H1 (cell line): ENCODE results near the gene AHNAK2. TPM values are rescaled to one million over a fixed set of nuclear protein-coding genes. Genes with fewer than 3 reads are reported as not detected.
A peak's percentile ranks its signal among the peaks of the same experiment; 100 is the strongest.

Experiments used
- CTCF ChIA-PET: fragments of 300-600 bp; sonication (Branson Sonifier 250); formaldehyde crosslinking; loops from one replicate; lab custom pipeline; 2021; ENCODE audit not compliant: partially characterized antibody; lab: Charles Lee
- POLR2A ChIA-PET: fragments of 300-600 bp; sonication (Branson Sonifier 250); formaldehyde crosslinking; loops from one replicate; lab custom pipeline; 2021; ENCODE audit warnings: inconsistent platforms; ENCODE audit not compliant: partially characterized antibody; lab: Charles Lee
- DNase-seq, 2 experiments: peaks; one replicate each; pipeline versions ENCODE4 v3.0.0 to v3.0.0-alpha.2; 2010 to 2022; ENCODE audit warnings: low spot score in 2 of 2, low read depth in 1 of 2, mixed read lengths in 1 of 2
- FAIRE-seq: peaks from 2 replicates; lab custom pipeline; 2011; peaks lifted over from hg19 to GRCh38; lab: Jason Lieb, UNC
- H2AFZ ChIP-seq: 2 replicates; pipeline ENCODE4 v1.8.1; 2012; ENCODE audit warnings: low read length, inconsistent platforms
- H2AK5ac ChIP-seq: 2 replicates; pipeline ENCODE4 v1.6.1; 2013; ENCODE audit warnings: low read depth, low read length
- H2BK120ac ChIP-seq: replicated peaks from 2 replicates; pipeline ENCODE3; 2013; ENCODE audit warnings: low read depth, low read length, inconsistent platforms
- H2BK12ac ChIP-seq: 2 replicates; pipeline ENCODE4 v1.6.1; 2013; ENCODE audit warnings: low read depth, low read length
- H2BK15ac ChIP-seq: 2 replicates; pipeline ENCODE4 v1.6.1; 2013; ENCODE audit warnings: low read length
- H2BK20ac ChIP-seq: 2 replicates; pipeline ENCODE4 v1.6.1; 2013; ENCODE audit warnings: low read length
- H2BK5ac ChIP-seq: 2 replicates; pipeline ENCODE4 v1.6.1; 2013; ENCODE audit warnings: low read depth, low read length
- H3K14ac ChIP-seq: 2 replicates; pipeline ENCODE4 v1.6.1; 2013; ENCODE audit warnings: inconsistent platforms; ENCODE audit not compliant: insufficient read length
- H3K18ac ChIP-seq: 2 replicates; pipeline ENCODE4 v1.6.1; 2013; ENCODE audit warnings: low read length; ENCODE audit errors: extremely low read depth
- H3K23ac ChIP-seq: 2 replicates; pipeline ENCODE4 v1.6.1; 2013; ENCODE audit warnings: inconsistent platforms; ENCODE audit not compliant: insufficient read length
- H3K23me2 ChIP-seq: 2 replicates; pipeline ENCODE4 v1.6.1; 2013; ENCODE audit warnings: low read depth, low read length
- H3K27ac ChIP-seq: 2 replicates; pipeline ENCODE4 v1.6.1; 2011; ENCODE audit warnings: low read depth, low read length, inconsistent platforms
- H3K27me3 ChIP-seq, 4 experiments: replicated peaks in 1 of 4; 1 replicate in 1 of 4; 2 replicates in 3 of 4; pipeline versions ENCODE4 v1.6.1 to v1.8.1; 2011 to 2013; ENCODE audit warnings: low read length in 3 of 4, mild to moderate bottlenecking in 3 of 4, inconsistent platforms in 2 of 4, mixed read lengths in 2 of 4, moderate library complexity in 1 of 4; ENCODE audit not compliant: control insufficient read depth in 3 of 4, insufficient read depth in 3 of 4; ENCODE audit errors: extremely low read depth in 1 of 4
- H3K36me3 ChIP-seq, 4 experiments: 2 replicates each; pipeline versions ENCODE4 v1.6.1 to v1.8.1; 2011 to 2013; ENCODE audit warnings: mild to moderate bottlenecking in 4 of 4, low read length in 3 of 4, moderate library complexity in 2 of 4, control low read depth in 1 of 4, inconsistent platforms in 1 of 4; ENCODE audit not compliant: insufficient read depth in 4 of 4, control insufficient read depth in 2 of 4
- H3K4ac ChIP-seq: replicated peaks from 2 replicates; pipeline ENCODE3; 2013; ENCODE audit warnings: low read length, low read depth, mixed read lengths, inconsistent platforms; ENCODE audit not compliant: insufficient read length
- H3K4me1 ChIP-seq, 4 experiments: replicated peaks in 1 of 4; 1 replicate in 1 of 4; 2 replicates in 3 of 4; pipeline versions ENCODE4 v1.6.1 to v1.8.1; 2011 to 2013; ENCODE audit warnings: low read length in 3 of 4, inconsistent platforms in 2 of 4, mixed read lengths in 1 of 4; ENCODE audit not compliant: insufficient read depth in 4 of 4, control insufficient read depth in 3 of 4
- H3K4me2 ChIP-seq, 2 experiments: 2 replicates each; pipeline versions ENCODE4 v1.6.1 to v1.8.1; 2011 to 2013; ENCODE audit warnings: low read depth in 2 of 2, low read length in 2 of 2, control low read depth in 1 of 2, inconsistent platforms in 1 of 2, mild to moderate bottlenecking in 1 of 2; ENCODE audit not compliant: insufficient read depth in 1 of 2
- H3K4me3 ChIP-seq, 4 experiments: fragments of 200-600, 300-600 bp in 1 of 4; sonication (generic), shearing (Covaris generic), sonication (Bioruptor Twin) in 1 of 4; 2 replicates each; pipeline versions ENCODE4 v1.5.1 to v1.8.1; 2011 to 2016; ENCODE audit warnings: low read length in 4 of 4, low read depth in 3 of 4, control low read depth in 2 of 4, inconsistent platforms in 2 of 4, mild to moderate bottlenecking in 2 of 4, mixed read lengths in 1 of 4, moderate library complexity in 1 of 4; ENCODE audit not compliant: insufficient read depth in 2 of 4; ENCODE audit errors: extremely low read depth in 1 of 4
- H3K56ac ChIP-seq: replicated peaks from 2 replicates; pipeline ENCODE3; 2013; ENCODE audit warnings: low read depth, mild to moderate bottlenecking, mixed read lengths, low read length, inconsistent platforms; ENCODE audit not compliant: insufficient read length
- H3K79me1 ChIP-seq: 2 replicates; pipeline ENCODE4 v1.6.1; 2013; ENCODE audit warnings: low read depth, low read length, control low read depth
- H3K79me2 ChIP-seq, 2 experiments: 2 replicates each; pipeline versions ENCODE4 v1.6.1 to v1.8.1; 2012 to 2013; ENCODE audit warnings: low read length in 2 of 2, mild to moderate bottlenecking in 2 of 2, inconsistent platforms in 1 of 2; ENCODE audit not compliant: insufficient read depth in 2 of 2, control insufficient read depth in 1 of 2
- H3K9ac ChIP-seq, 4 experiments: replicated peaks in 1 of 4; 1 replicate in 1 of 4; 2 replicates in 3 of 4; pipeline versions ENCODE4 v1.6.1 to v1.8.1; 2011 to 2013; ENCODE audit warnings: low read depth in 3 of 4, low read length in 3 of 4, control low read depth in 2 of 4, mild to moderate bottlenecking in 2 of 4, moderate library complexity in 2 of 4, inconsistent platforms in 1 of 4; ENCODE audit errors: extremely low read depth in 1 of 4
- H3K9me3 ChIP-seq, 2 experiments: 2 replicates each; pipeline versions ENCODE4 v1.6.1 to v1.8.1; 2012 to 2013; ENCODE audit warnings: mild to moderate bottlenecking in 2 of 2, moderate library complexity in 2 of 2, control low read depth in 1 of 2, inconsistent platforms in 1 of 2, low read depth in 1 of 2, low read length in 1 of 2, mixed read lengths in 1 of 2; ENCODE audit not compliant: insufficient read depth in 2 of 2
- H4K20me1 ChIP-seq, 2 experiments: replicated peaks in 1 of 2; 2 replicates each; pipeline versions ENCODE3 to v1.8.1; 2011 to 2013; ENCODE audit warnings: inconsistent platforms in 2 of 2, low read length in 2 of 2, mild to moderate bottlenecking in 1 of 2; ENCODE audit not compliant: insufficient read depth in 2 of 2, control insufficient read depth in 1 of 2
- H4K5ac ChIP-seq: 2 replicates; pipeline ENCODE4 v1.6.1; 2013; ENCODE audit warnings: low read length, low read depth, mixed read lengths, inconsistent platforms; ENCODE audit not compliant: insufficient read length
- H4K8ac ChIP-seq: 2 replicates; pipeline ENCODE4 v1.8.0; 2013; ENCODE audit warnings: mild to moderate bottlenecking, moderate library complexity, low read length, inconsistent platforms; ENCODE audit not compliant: insufficient read depth; ENCODE audit errors: extremely low read depth
- H4K91ac ChIP-seq: replicated peaks from 2 replicates; pipeline ENCODE3; 2013; ENCODE audit warnings: low read length, mixed read lengths, inconsistent platforms; ENCODE audit not compliant: insufficient read length
- CBX5 ChIP-seq: fragments of 300-800, 300-1000 bp; sonication (generic); IDR thresholded peaks from 2 replicates; pipeline ENCODE4 v1.7.1; 2016; ENCODE audit warnings: antibody characterized with exemption, low read length, low read depth
- CHD1 ChIP-seq: IDR thresholded peaks from 2 replicates; pipeline ENCODE4 v1.6.1; 2012; ENCODE audit warnings: low read depth, low read length, improper control_type of control experiment
- HDAC2 ChIP-seq, 2 experiments: fragments of 300-600 bp in 1 of 2; sonication (generic) in 1 of 2; IDR thresholded peaks; 2 replicates each; pipeline ENCODE4 v1.6.1; 2011 to 2012; ENCODE audit warnings: low read depth in 2 of 2, low read length in 2 of 2, mild to moderate bottlenecking in 2 of 2, moderate library complexity in 2 of 2, borderline replicate concordance in 1 of 2, inconsistent platforms in 1 of 2
- KDM4A ChIP-seq: IDR thresholded peaks from one replicate; pipeline ENCODE4 v1.7.1; 2012; ENCODE audit warnings: low read depth, mild to moderate bottlenecking, moderate library complexity, low read length, inconsistent platforms; ENCODE audit not compliant: severe bottlenecking
- RXRA ChIP-seq: IDR thresholded peaks from 2 replicates; pipeline ENCODE4 v1.6.1; 2011; ENCODE audit warnings: low read depth, mild to moderate bottlenecking, low read length, moderate library complexity; ENCODE audit not compliant: insufficient read depth
- SIX5 ChIP-seq: IDR thresholded peaks from 2 replicates; pipeline ENCODE4 v1.6.1; 2011; ENCODE audit warnings: mild to moderate bottlenecking, low read depth, low read length
- SP1 ChIP-seq: IDR thresholded peaks from 2 replicates; pipeline ENCODE4 v1.6.1; 2011; ENCODE audit warnings: low read depth, low read length
- TAF1 ChIP-seq: IDR thresholded peaks from 2 replicates; pipeline ENCODE4 v1.6.1; 2011; ENCODE audit warnings: mild to moderate bottlenecking, low read depth, low read length
- WGBS, 2 experiments: shearing (Covaris generic) in 1 of 2; methylation state at CpG; one replicate each; pipeline versions ENCODE4 v1.1.6 to v1.1.7; 2013 to 2015; ENCODE audit warnings: low lambda C conversion rate in 2 of 2, mixed read lengths in 2 of 2, inconsistent platforms in 1 of 2, low coverage in 1 of 2, missing lambda C conversion rate in 1 of 2; ENCODE audit not compliant: insufficient replicate concordance in 2 of 2, insufficient coverage in 1 of 2, insufficient read length in 1 of 2; ENCODE audit errors: extremely low coverage in 1 of 2, missing lambda C conversion rate in 1 of 2; 5-methylcytosine and 5-hydroxymethylcytosine counted together
- long read RNA-seq, 2 experiments: library from RNA in 1 of 2; library from capped mRNA in 1 of 2; stranded (forward); transcript quantifications; one replicate each; pipeline ENCODE4 v2.0.0, GENCODE V29; 2021; ENCODE audit warnings: inconsistent platforms in 1 of 2
- polyA minus RNA-seq, 3 experiments: library from RNA; depleted of rRNA, polyadenylated mRNA; stranded (reverse); fragments of >200 nt; gene quantifications; 1 replicate in 2 of 3; 2 replicates in 1 of 3; pipeline ENCODE4 v1.2.3, GENCODE V29; 2011
- polyA plus RNA-seq, 7 experiments: library from polyadenylated mRNA; depleted of rRNA in 3 of 7; stranded (reverse) in 5 of 7; unstranded in 2 of 7; fragments of >200 nt in 5 of 7; fragments of 200-250 nt in 2 of 7; gene quantifications; 1 replicate in 5 of 7; 2 replicates in 1 of 7; 4 replicates in 1 of 7; pipeline versions ENCODE4 v1.2.1 to v1.2.3, GENCODE V29; 2011 to 2013; ENCODE audit warnings: missing spikeins in 2 of 7, mixed read lengths in 2 of 7
- total RNA-seq: library from RNA; stranded (reverse); fragmentation: NEBNext Ultra II Directional; extraction: Animal tissue kit (Norgen Biotek cat#: 25700); gene quantifications from 2 replicates; pipeline ENCODE4 v1.2.1, GENCODE V29; 2021

The AHNAK2 gene
- total RNA-seq (1.5 and 2.0 TPM in 2 replicates), polyA plus RNA-seq (2011; rRNA removed) (0.64 and 0.95 TPM in 2 replicates), polyA minus RNA-seq (2011; rRNA and poly(A)+ RNA removed) (3.2 and 4.3 TPM in 2 replicates)
- 0.67 TPM for polyA plus RNA-seq (2011; cell fraction: cytosol; rRNA removed)
- polyA plus RNA-seq (2011; cell fraction: nucleus; rRNA removed) = 4.3 TPM
- polyA plus RNA-seq (2012, experiment 1 of 2) = 1.2 to 2.0 TPM (median 1.7 TPM) in 4 replicates
- 0.55 TPM for polyA plus RNA-seq (2012, experiment 2 of 2)
- 0.99 TPM for polyA plus RNA-seq (2013, experiment 1 of 2)
- polyA plus RNA-seq (2013, experiment 2 of 2) = 0.96 TPM
- 2.9 TPM for polyA minus RNA-seq (2011; cell fraction: cytosol; rRNA and poly(A)+ RNA removed)
- polyA minus RNA-seq (2011; cell fraction: nucleus; rRNA and poly(A)+ RNA removed) = 4.9 TPM
- long read RNA-seq, experiment 1, partial matches to known transcripts = 0 of 5 reads
- long read RNA-seq, experiment 1, other reads (novel, unspliced or antisense) = 5 of 5 reads
- long read RNA-seq, experiment 2 = 0 reads

GRCh38 chr14:104977681-104978653 is at the start of gene AHNAK2:
Gene AHNAK2 (minus strand): TSS chr14:104978374. CDS start chr14:104978237, 137 bp downstream.
- no peak within 1 kb of the TSS for H3K23ac ChIP-seq
- H3K9me3 ChIP-seq = no peaks in the 10 kb centered on the region
- peak within 1 kb of the TSS; percentile 27 to 63 (median 47) for H3K4me3 ChIP-seq
- H2BK5ac ChIP-seq = no peak within 1 kb of the TSS
- no peak within 1 kb of the TSS for H2BK120ac ChIP-seq
- peak; percentile 59 to 88 for DNase-seq
- H2BK20ac ChIP-seq = no peak within 1 kb of the TSS
- CTCF ChIA-PET = interaction anchor here (0.6 to 11.5 kb wide), 3 partner anchors 10 to 67 kb away, joined by 3 to 161 read pairs (median 3); no protein-coding TSS in a partner anchor
- peaks cover 18 to 38% (median 31%) of the 10 kb centered on the region in 4 experiments for H3K27me3 ChIP-seq
- H3K27ac ChIP-seq = no peak within 1 kb of the TSS
- 0 out of 2 replicates have a peak within 1 kb of the TSS, but pooled peaks have one; percentile 56 for H2AK5ac ChIP-seq
- H3K23me2 ChIP-seq = peaks cover 10% of the 10 kb centered on the region; the same call in 1 of the 2 replicates
- 0 out of 2 replicates have a peak within 1 kb of the TSS, but pooled peaks have one; percentile 50 for H2BK12ac ChIP-seq
- no peak within 1 kb of the TSS for H2BK15ac ChIP-seq
- H3K18ac ChIP-seq = no peak within 1 kb of the TSS; the same call in 1 of the 2 replicates
- H4K8ac ChIP-seq = peak within 1 kb of the TSS; percentile 62
- H3K79me2 ChIP-seq = no peaks in the 10 kb centered on the region
- FAIRE-seq = no peak
- H2AFZ ChIP-seq = 0 out of 2 replicates have a peak within 1 kb of the TSS, but pooled peaks have one; percentile 34
- no peak within 1 kb of the TSS for H4K5ac ChIP-seq
- no peaks in the 10 kb centered on the region; a peak in 1 of 8 replicates for H3K36me3 ChIP-seq
- peaks cover 4 to 13% of the 10 kb centered on the region in 2 experiments for H4K20me1 ChIP-seq
- H3K14ac ChIP-seq = no peak within 1 kb of the TSS
- peak within 1 kb of the TSS; percentile 60 to 90 for H3K4me2 ChIP-seq
- WGBS, 2 experiments = 6% methylated on average over 38 of the region's 111 CpGs; no CpG with 5 or more reads in 1 of the 2 experiments
- H3K79me1 ChIP-seq = no peaks in the 10 kb centered on the region
- no peak within 1 kb of the TSS for H3K56ac ChIP-seq
- POLR2A ChIA-PET = interaction anchor here (0.5 kb wide), 1 partner anchor 41 kb away, joined by 3 read pairs; no protein-coding TSS in a partner anchor
- no peak within 1 kb of the TSS for H3K4ac ChIP-seq
- peaks cover 0 to 13% (median 9%) of the 10 kb centered on the region in 4 experiments; a peak in 5 of 7 replicates for H3K4me1 ChIP-seq
- H4K91ac ChIP-seq = no peak within 1 kb of the TSS
- H3K9ac ChIP-seq = no peak within 1 kb of the TSS
- TF ChIP-seq RXRA (no peak), SIX5 (no peak), CBX5 (no peak), TAF1 (peak; percentile 93), HDAC2 (IDR thresholded peaks at IDR 0.05; ENCODE audit: borderline replicate concordance in 1 of 2, low read depth in 2 of 2, low read length in 2 of 2) (no peak), KDM4A (peak; percentile 84), CHD1 (no peak), SP1 (no peak)
